HCT116 (cell line): ENCODE data around the gene LMO7. TPM values are rescaled to one million over a fixed set of nuclear protein-coding genes. Genes with fewer than 3 reads are reported as not detected.
"Not testable (repeated sequence)": the region's sequence is repeated elsewhere in the genome, so short reads cannot be mapped to it uniquely, and the experiment has no call there.

Experiments
- ATAC-seq: fragments of 200-7000 bp; cut with Tn5 transposase; 2 replicates; pipeline ENCODE4 v1.9.1; 2020; ENCODE audit warnings: mild to moderate bottlenecking, moderate library complexity
- BruUV-seq: library from RNA; stranded (reverse); fragments of 400-500 nt; replicated peaks from 2 replicates; lab custom pipeline; 2021; lab: Mats Ljungman, UMichigan
- CTCF ChIA-PET: fragments of 300-600 bp; sonication (Branson Sonifier 250); formaldehyde crosslinking; loops from one replicate; lab custom pipeline; 2021; ENCODE audit warnings: antibody characterized with exemption; lab: Charles Lee
- POLR2A ChIA-PET: fragments of 300-600, 350-600 bp; sonication (Branson Sonifier 250); formaldehyde crosslinking; loops from one replicate; lab custom pipeline; 2021; ENCODE audit warnings: antibody characterized with exemption; lab: Charles Lee
- RAD21 ChIA-PET, 2 experiments: fragments of 300-600 bp; sonication (Branson Sonifier 250); formaldehyde crosslinking; loops; one replicate each; lab custom pipeline; 2023; ENCODE audit warnings: low total read pairs in 2 of 2; ENCODE audit not compliant: uncharacterized antibody in 2 of 2, unreplicated experiment in 2 of 2, low non-redundant PET in 1 of 2; lab: Charles Lee
- DNase-seq: peaks from one replicate; pipeline ENCODE4 v3.0.0-alpha.2; 2010; ENCODE audit warnings: low read depth, low spot score
- H2AFZ ChIP-seq: fragments of 200-600 bp; shearing (Covaris generic), sonication (generic); 2 replicates; pipeline ENCODE4 v1.6.1; 2017; ENCODE audit warnings: low read depth, mixed run types, mixed read lengths, antibody characterized with exemption, low read length; ENCODE audit not compliant: poor library complexity, severe bottlenecking
- H3K27ac ChIP-seq: 2 replicates; pipeline ENCODE4 v1.5.1; 2012; ENCODE audit warnings: low read depth, low read length
- H3K27me3 ChIP-seq: fragments of 200-600 bp; sonication (generic); 2 replicates; pipeline ENCODE4 v1.6.1; 2016; ENCODE audit warnings: mixed run types, low read length, mixed read lengths; ENCODE audit not compliant: insufficient read depth
- H3K36me3 ChIP-seq, 2 experiments: fragments of 200-500 bp in 1 of 2; fragments of 200-600 bp in 1 of 2; sonication (Bioruptor generic) in 1 of 2; sonication (generic) in 1 of 2; 2 replicates each; pipeline versions ENCODE4 v1.5.1 to v1.6.1; 2014 to 2016; ENCODE audit warnings: low read length in 2 of 2, inconsistent platforms in 1 of 2, mixed read lengths in 1 of 2, mixed run types in 1 of 2; ENCODE audit not compliant: insufficient read depth in 2 of 2, control insufficient read depth in 1 of 2
- H3K4me1 ChIP-seq, 2 experiments: fragments of 200-600 bp in 1 of 2; sonication (generic) in 1 of 2; 2 replicates each; pipeline versions ENCODE4 v1.5.1 to v1.6.1; 2012 to 2017; ENCODE audit warnings: low read length in 2 of 2, inconsistent platforms in 1 of 2, mild to moderate bottlenecking in 1 of 2, mixed read lengths in 1 of 2, mixed run types in 1 of 2, moderate library complexity in 1 of 2; ENCODE audit not compliant: insufficient read depth in 2 of 2, control insufficient read depth in 1 of 2
- H3K4me2 ChIP-seq: fragments of 200-600 bp; sonication (generic); 2 replicates; pipeline ENCODE4 v1.6.1; 2017; ENCODE audit warnings: mixed run types, low read length, mixed read lengths
- H3K4me3 ChIP-seq, 2 experiments: fragments of 200-600 bp in 1 of 2; sonication (generic) in 1 of 2; replicated peaks in 1 of 2; 2 replicates each; pipeline ENCODE4 v1.5.1; 2011 to 2016; ENCODE audit warnings: low read length in 2 of 2, control low read depth in 1 of 2, low read depth in 1 of 2, mild to moderate bottlenecking in 1 of 2, mixed read lengths in 1 of 2, mixed run types in 1 of 2
- H3K79me2 ChIP-seq: fragments of 200-600 bp; sonication (generic); 2 replicates; pipeline ENCODE4 v1.6.1; 2017; ENCODE audit warnings: mild to moderate bottlenecking, mixed run types, low read length, moderate library complexity, mixed read lengths; ENCODE audit not compliant: insufficient read depth
- H3K9ac ChIP-seq: fragments of 200-600 bp; sonication (generic); 2 replicates; pipeline ENCODE4 v1.6.1; 2016; ENCODE audit warnings: low read length, mixed read lengths
- H3K9me2 ChIP-seq: fragments of 200-600 bp; sonication (generic), shearing (Covaris generic); 2 replicates; pipeline ENCODE4 v1.6.1; 2017; ENCODE audit warnings: mixed run types, mild to moderate bottlenecking, moderate library complexity; ENCODE audit not compliant: insufficient read depth
- H3K9me3 ChIP-seq, 2 experiments: fragments of 200-500 bp in 1 of 2; fragments of 200-600 bp in 1 of 2; sonication (Bioruptor generic) in 1 of 2; sonication (generic) in 1 of 2; 2 replicates each; pipeline ENCODE4 v1.6.1; 2014 to 2017; ENCODE audit warnings: low read length in 2 of 2, mixed read lengths in 2 of 2, inconsistent platforms in 1 of 2, low read depth in 1 of 2, mild to moderate bottlenecking in 1 of 2, mixed run types in 1 of 2, moderate library complexity in 1 of 2; ENCODE audit not compliant: control insufficient read depth in 1 of 2, insufficient read depth in 1 of 2
- H4K20me1 ChIP-seq: fragments of 200-600 bp; sonication (generic), shearing (Covaris generic); 2 replicates; pipeline ENCODE4 v1.6.1; 2017; ENCODE audit warnings: mixed run types, mild to moderate bottlenecking, moderate library complexity; ENCODE audit not compliant: insufficient read depth
- CTCF ChIP-seq, 3 experiments: fragments of 200-600 bp in 1 of 3; sonication (generic) in 1 of 3; IDR thresholded peaks in 2 of 3; conservative IDR thresholded peaks in 1 of 3; 2 replicates each; pipeline ENCODE4 v1.5.1; 2012 to 2017; ENCODE audit warnings: low read depth in 2 of 3, low read length in 2 of 3, antibody characterized with exemption in 1 of 3, borderline replicate concordance in 1 of 3, control low read depth in 1 of 3, mild to moderate bottlenecking in 1 of 3, mixed read lengths in 1 of 3, mixed run types in 1 of 3, moderate library complexity in 1 of 3; ENCODE audit not compliant: insufficient read depth in 1 of 3
- EZH2 ChIP-seq: fragments of 200-600 bp; sonication (generic); IDR thresholded peaks from 2 replicates; pipeline ENCODE4 v1.6.1; 2017; ENCODE audit warnings: antibody characterized with exemption, mixed run types
- EZH2phosphoT487 ChIP-seq: fragments of 200-600 bp; IDR thresholded peaks from 2 replicates; pipeline ENCODE4 v1.6.1; 2018; ENCODE audit warnings: antibody characterized with exemption, borderline replicate concordance
- SRF ChIP-seq: IDR thresholded peaks from 2 replicates; pipeline ENCODE4 v1.6.1; 2012; ENCODE audit warnings: low read depth
- TCF7L2 ChIP-seq: IDR thresholded peaks from 2 replicates; pipeline ENCODE4 v1.7.0; 2011; ENCODE audit warnings: borderline replicate concordance, inconsistent platforms; ENCODE audit not compliant: insufficient read depth, insufficient read length; ENCODE audit errors: extremely low read depth
- ZBTB33 ChIP-seq: IDR thresholded peaks from 2 replicates; pipeline ENCODE4 v1.6.1; 2011; ENCODE audit warnings: mild to moderate bottlenecking, low read length, moderate library complexity; ENCODE audit not compliant: insufficient replicate concordance; ENCODE audit errors: extremely low read depth
- ZNF274 ChIP-seq: fragments of 200-500 bp; sonication (Bioruptor generic); IDR thresholded peaks from 2 replicates; pipeline ENCODE4 v1.6.1; 2014; ENCODE audit warnings: mild to moderate bottlenecking, low read depth, low read length, inconsistent platforms
- intact Hi-C: fragments of 100-400 bp; cut with micrococcal nuclease; formaldehyde crosslinking; loops from 2 replicates; pipeline ENCODE4 v1.10.0; 2022
- total RNA-seq: library from RNA; stranded (reverse); gene quantifications from one replicate; pipeline ENCODE4 v1.2.1, GENCODE V29; 2021; ENCODE audit not compliant: unreplicated experiment
- TF ChIP-seq, protein P1 (sequence below): IDR thresholded peaks from 2 replicates; pipeline ENCODE4 v1.6.1; 2012

The LMO7 gene
- total RNA-seq, 1 experiment from 2014 or later, result 8.1 TPM

GRCh38 chr13:75699062-75699461 is 62.9 kb downstream of the LMO7 start:
- ChIA-PET CTCF (no interaction called here), POLR2A (no interaction called here), RAD21 (no interaction called here)
- Histone ChIP-seq H3K4me1 (peaks cover 7 to 8% of the 10 kb centered on the region in 2 experiments), H3K4me3 (no peak overlapping the region), H3K36me3 (no peaks in the 10 kb centered on the region), H3K9me2 (no peaks in the 10 kb centered on the region; the same call in 1 of the 2 replicates), H3K9me3 (0 out of 4 replicates have a peak, but pooled peaks cover 0 to 3% of the 10 kb centered on the region in 2 experiments), H3K27me3 (no peaks in the 10 kb centered on the region), H4K20me1 (no peaks in the 10 kb centered on the region), H2AFZ (no peak overlapping the region), H3K9ac (no peak overlapping the region), H3K79me2 (no peaks in the 10 kb centered on the region), H3K4me2 (no peak overlapping the region), H3K27ac (no peak overlapping the region)
- TF ChIP-seq SRF (no peak), EZH2phosphoT487 (no peak), ZBTB33 (no peak), ZNF274 (no peak), EZH2 (no peak), TCF7L2 (no peak), CTCF (IDR thresholded peaks at IDR 0.05 in 2 of 3, conservative IDR thresholded peaks at IDR 0.05 in 1 of 3; ENCODE audit: borderline replicate concordance in 1 of 3, insufficient read depth in 1 of 3, low read depth in 2 of 3, low read length in 2 of 3) (no peak)
- TF ChIP-seq, protein P1, sequence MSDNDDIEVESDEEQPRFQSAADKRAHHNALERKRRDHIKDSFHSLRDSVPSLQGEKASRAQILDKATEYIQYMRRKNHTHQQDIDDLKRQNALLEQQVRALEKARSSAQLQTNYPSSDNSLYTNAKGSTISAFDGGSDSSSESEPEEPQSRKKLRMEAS, result no peak
- no TSS peak for BruUV-seq
- DNase-seq (no peak), ATAC-seq (no peak)
- intact Hi-C loops, result loop anchor here (5.0 kb wide), 1 partner anchor 173 kb away; no protein-coding TSS in a partner anchor

DNA sequence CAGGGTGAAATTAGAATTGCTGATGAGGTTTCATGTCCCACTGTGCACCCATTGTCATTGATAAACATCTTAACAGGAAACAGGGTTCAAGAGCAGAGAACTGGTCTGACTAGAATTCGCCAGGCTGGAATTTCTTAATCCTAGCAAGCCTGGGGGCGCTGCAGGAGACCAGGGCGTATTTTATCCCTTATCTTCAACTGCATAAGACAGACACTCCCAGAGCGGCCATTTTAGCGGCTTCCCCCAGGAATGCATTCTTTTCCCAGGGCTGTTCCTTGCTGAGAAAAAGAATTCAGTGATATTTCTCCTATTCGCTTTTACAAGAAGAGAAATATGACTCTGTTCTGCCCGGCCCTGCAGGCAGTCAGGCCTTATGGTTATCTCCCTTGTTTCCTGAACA is 63.6 kb downstream of the LMO7 start:
- not testable (repeated sequence) for H3K79me2 ChIP-seq

More for the DNA sequence above, 63.6 kb downstream of the LMO7 start:
- intact Hi-C loops, result loop anchor here (5.0 kb wide), 1 partner anchor 173 kb away; no protein-coding TSS in a partner anchor
- H3K9me3 ChIP-seq, RAD21 ChIA-PET, H3K27me3 ChIP-seq, H3K9me2 ChIP-seq, BruUV-seq, POLR2A ChIA-PET, DNase-seq, H3K9ac ChIP-seq, ATAC-seq, H3K4me2 ChIP-seq, CTCF ChIA-PET, H2AFZ ChIP-seq, H4K20me1 ChIP-seq, H3K36me3 ChIP-seq, H3K27ac ChIP-seq, H3K4me3 ChIP-seq: not testable (repeated sequence)
- H3K4me1 ChIP-seq, result peaks cover 13 to 14% of the 10 kb centered on the region in 2 experiments
